T-helper 22 cell (primary cell): ENCODE results near the gene FAAP100.
"Not testable (repeated sequence)": the region's sequence is repeated elsewhere in the genome, so short reads cannot be mapped to it uniquely, and the experiment has no call there.

Experiments used
- DNase-seq: peaks from one replicate; pipeline ENCODE4 v3.0.0-alpha.2; 2020; ENCODE audit warnings: low read depth

Gene FAAP100

GRCh38 chr17:81538651-81539570 lies 13.2 kb downstream of the FAAP100 start:
- DNase-seq, result no peak

GRCh38 chr17:81537856-81538555 lies 14.1 kb downstream of the FAAP100 start:
- DNase-seq, result no peak

GRCh38 chr17:81537343-81537855 lies 14.8 kb downstream of the FAAP100 start:
- DNase-seq, result no peak

GRCh38 chr17:81536299-81537290 lies 15.6 kb downstream of the FAAP100 start:
- no peak for DNase-seq

GRCh38 chr17:81535480-81536298 lies 16.5 kb downstream of the FAAP100 start:
- DNase-seq, result no peak

- no peak for DNase-seq
Observed at GRCh38 chr17:81535007-81535328, 17.2 kb downstream of the FAAP100 start.

GRCh38 chr17:81534157-81535006 lies 17.8 kb downstream of the FAAP100 start:
- no peak for DNase-seq

GRCh38 chr17:81533339-81534141 lies 18.6 kb downstream of the FAAP100 start:
- no peak for DNase-seq

- no peak for DNase-seq
Observed at GRCh38 chr17:81532490-81533287, 19.5 kb downstream of the FAAP100 start.

- not testable (repeated sequence) for DNase-seq
Observed at GRCh38 chr17:81531998-81532404, 20.2 kb downstream of the FAAP100 start.

GRCh38 chr17:81531013-81531412 lies 21.1 kb downstream of the FAAP100 start:
- DNase-seq, result not testable (repeated sequence)

- DNase-seq, result no peak
Observed at GRCh38 chr17:81529437-81529803, 22.7 kb downstream of the FAAP100 start.

- no peak for DNase-seq
Observed at GRCh38 chr17:81528651-81529436, 23.3 kb downstream of the FAAP100 start.

- no peak for DNase-seq
Observed at GRCh38 chr17:81528384-81528650, 23.8 kb downstream of the FAAP100 start.

GRCh38 chr17:81527591-81528383 lies 24.4 kb downstream of the FAAP100 start, which contains the start of gene FSCN2:
TSS of gene FSCN2 (plus strand) at chr17:81528377. CDS start at chr17:81528532, 155 bp downstream.
- DNase-seq, result no peak

GRCh38 chr17:81526662-81527571 lies 25.2 kb downstream of the FAAP100 start:
- no peak for DNase-seq
